Measurements from ENCODE around the gene PCDHGA2. TPM values are rescaled to one million over a fixed set of nuclear protein-coding genes. Genes with fewer than 3 reads are reported as not detected.
"Not testable (repeated sequence)": the region's sequence is repeated elsewhere in the genome, so short reads cannot be mapped to it uniquely, and the experiment has no call there.

Gene PCDHGA2
- total RNA-seq, 1 donor from 2014 or later = 0.79 TPM

DNA sequence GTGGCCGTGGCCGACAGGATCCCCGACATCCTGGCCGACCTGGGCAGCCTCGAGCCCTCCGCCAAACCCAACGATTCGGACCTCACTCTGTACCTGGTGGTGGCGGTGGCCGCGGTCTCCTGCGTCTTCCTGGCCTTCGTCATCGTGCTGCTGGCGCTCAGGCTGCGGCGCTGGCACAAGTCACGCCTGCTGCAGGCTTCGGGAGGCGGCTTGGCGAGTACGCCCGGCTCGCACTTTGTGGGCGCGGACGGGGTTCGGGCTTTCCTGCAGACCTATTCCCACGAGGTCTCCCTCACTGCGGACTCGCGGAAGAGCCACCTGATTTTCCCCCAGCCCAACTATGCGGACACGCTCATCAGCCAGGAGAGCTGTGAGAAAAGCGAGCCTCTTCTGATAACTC, 7.5 kb downstream of the PCDHGA2 start:
- not testable (repeated sequence) for DNase-seq (ENCODE audit: low read depth, low spot score)

DNA sequence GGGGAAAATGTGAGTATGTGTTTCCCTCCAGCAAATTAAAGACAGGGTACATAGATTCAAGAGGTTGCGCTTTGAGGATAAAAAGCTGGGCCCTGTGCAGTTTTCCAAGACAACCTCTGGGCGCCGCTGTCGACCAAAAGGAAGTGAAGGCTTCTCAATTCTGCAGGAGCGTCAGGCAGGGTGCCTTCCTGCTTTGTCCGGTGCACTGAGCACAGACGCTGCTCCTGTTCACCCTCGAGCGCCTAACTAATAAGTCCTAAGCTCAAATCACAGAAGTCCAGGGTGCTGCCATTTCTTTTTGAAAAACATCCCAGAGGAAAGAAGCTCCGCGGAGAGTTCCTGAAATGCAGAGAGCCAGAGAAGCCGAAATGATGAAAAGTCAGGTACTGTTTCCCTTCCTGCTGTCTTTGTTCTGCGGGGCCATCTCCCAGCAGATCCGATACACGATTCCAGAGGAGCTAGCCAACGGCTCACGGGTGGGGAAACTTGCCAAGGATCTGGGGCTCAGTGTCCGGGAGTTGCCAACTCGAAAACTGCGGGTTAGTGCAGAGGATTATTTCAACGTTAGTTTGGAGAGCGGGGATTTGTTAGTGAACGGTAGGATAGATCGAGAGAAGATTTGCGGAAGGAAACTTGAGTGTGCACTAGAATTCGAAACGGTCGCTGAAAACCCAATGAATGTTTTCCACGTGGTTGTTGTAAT, 11.5 kb downstream of the PCDHGA2 start, which contains the start of gene PCDHGB1:
Gene PCDHGB1 (plus strand): TSS at position 183 of the 703 bp plus-strand sequence. CDS start 162 bp downstream, at position 345.
- DNase-seq (ENCODE audit: low read depth, low spot score) = no peak

DNA sequence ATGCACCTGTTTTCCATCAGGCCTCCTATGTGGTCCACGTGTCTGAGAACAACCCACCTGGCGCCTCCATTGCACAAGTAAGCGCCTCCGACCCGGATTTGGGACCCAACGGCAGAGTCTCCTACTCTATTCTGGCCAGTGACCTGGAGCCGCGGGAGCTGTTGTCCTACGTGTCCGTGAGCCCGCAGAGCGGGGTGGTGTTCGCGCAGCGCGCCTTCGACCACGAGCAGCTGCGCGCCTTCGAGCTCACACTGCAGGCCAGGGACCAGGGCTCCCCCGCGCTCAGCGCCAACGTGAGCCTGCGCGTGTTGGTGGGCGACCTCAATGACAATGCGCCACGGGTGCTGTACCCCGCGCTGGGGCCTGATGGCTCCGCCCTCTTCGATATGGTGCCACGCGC, 13.0 kb downstream of the PCDHGA2 start:
- no peak for DNase-seq (ENCODE audit: low read depth, low spot score)

DNA sequence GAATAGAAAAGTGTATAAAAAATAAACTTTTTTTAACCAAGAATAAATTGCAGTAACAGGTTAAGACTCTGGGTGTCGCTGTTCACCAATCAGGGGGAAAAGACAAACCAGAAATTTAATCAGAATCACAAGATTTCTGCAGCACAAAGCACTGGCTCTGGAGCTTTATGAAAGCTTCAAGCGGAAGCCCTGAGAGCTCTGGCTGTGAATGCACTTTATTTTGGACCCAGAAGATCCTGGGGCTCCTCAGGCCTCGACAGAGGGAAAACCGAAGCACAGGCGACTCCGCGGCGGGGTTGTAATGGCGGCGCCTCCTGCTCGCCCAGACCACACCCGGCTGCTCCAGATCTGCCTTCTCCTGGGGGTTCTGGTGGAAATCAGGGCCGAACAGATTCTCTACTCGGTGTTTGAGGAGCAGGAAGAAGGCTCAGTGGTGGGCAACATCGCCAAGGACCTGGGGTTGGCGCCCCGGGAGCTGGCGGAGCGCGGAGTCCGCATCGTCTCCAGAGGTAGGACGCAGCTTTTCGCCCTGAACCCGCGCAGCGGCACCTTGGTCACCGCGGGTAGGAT, 16.4 kb downstream of the PCDHGA2 start, which contains the start of gene PCDHGA4:
Gene PCDHGA4 (plus strand): TSS at position 122 of the 570 bp plus-strand sequence. CDS start 87 bp downstream, at position 209.
- DNase-seq (ENCODE audit: low read depth, low spot score) = no peak

DNA sequence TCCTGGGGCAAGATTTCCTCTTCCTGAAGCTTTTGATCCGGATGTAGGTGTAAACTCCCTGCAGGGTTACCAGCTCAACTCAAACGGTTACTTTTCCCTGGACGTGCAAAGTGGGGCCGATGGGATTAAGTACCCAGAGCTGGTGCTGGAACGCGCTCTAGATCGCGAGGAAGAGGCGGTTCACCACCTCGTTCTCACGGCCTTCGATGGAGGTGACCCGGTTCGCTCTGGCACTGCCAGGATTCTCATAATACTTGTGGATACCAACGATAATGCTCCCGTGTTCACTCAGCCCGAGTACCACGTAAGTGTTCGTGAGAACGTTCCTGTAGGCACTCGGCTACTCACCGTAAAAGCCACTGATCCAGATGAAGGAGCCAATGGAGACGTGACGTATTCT, 17.1 kb downstream of the PCDHGA2 start:
- DNase-seq (ENCODE audit: low read depth, low spot score) = no peak

DNA sequence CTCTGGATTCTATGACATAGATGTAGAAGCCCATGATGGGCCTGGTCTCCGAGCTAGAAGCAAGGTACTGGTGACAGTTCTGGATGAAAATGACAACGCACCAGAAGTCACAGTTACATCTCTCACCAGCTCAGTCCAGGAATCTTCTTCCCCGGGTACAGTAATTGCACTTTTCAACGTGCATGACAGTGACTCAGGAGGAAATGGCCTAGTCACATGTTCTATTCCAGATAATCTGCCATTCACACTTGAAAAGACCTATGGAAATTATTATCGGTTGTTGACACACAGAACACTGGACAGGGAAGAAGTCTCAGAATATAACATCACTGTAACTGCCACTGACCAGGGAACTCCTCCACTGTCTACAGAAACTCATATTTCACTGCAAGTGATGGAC, 17.6 kb downstream of the PCDHGA2 start:
- no peak for DNase-seq (ENCODE audit: low read depth, low spot score)

DNA sequence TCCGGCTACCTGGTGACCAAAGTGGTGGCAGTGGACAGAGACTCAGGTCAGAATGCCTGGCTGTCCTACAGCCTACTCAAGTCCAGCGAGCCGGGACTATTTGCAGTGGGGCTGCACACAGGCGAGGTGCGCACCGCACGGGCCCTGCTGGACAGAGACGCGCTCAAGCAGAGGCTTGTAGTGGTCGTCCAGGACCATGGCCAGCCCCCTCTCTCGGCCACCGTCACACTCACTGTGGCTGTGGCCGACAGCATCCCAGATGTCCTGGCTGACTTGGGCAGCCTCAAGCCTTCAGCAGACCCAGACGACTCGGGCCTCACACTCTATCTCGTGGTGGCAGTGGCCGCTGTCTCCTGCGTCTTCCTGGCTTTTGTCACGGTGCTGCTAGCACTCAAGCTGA, 18.4 kb downstream of the PCDHGA2 start:
- no peak for DNase-seq (ENCODE audit: low read depth, low spot score)

DNA sequence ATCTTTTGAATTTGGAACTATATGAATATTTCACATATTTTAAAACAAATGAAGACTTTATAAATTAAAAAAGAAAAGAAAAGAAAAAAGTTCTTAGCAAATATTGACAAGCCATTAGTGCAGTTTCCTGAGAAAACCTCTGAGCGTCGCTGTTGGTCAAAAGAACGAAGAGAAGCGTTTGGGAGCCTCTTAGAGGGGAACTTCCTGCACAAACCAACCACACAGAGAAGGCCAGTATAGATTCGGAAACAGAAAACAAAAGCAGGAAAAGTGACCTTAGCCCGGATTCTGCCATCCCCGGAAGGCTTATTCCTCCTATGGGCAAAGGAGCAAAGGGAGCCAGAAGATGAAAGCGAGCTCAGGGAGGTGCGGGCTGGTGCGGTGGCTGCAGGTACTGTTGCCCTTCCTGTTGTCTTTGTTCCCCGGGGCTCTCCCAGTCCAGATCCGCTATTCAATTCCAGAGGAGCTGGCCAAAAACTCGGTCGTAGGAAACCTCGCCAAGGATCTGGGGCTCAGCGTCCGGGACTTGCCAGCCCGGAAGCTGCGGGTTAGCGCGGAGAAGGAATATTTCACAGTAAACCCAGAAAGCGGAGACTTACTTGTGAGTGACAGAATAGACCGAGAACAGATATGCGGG, 21.3 kb downstream of the PCDHGA2 start, which contains the start of gene PCDHGB2:
Gene PCDHGB2 (plus strand): TSS at position 205 of the 637 bp plus-strand sequence. CDS start 142 bp downstream, at position 347.
- no peak for DNase-seq (ENCODE audit: low read depth, low spot score)

DNA sequence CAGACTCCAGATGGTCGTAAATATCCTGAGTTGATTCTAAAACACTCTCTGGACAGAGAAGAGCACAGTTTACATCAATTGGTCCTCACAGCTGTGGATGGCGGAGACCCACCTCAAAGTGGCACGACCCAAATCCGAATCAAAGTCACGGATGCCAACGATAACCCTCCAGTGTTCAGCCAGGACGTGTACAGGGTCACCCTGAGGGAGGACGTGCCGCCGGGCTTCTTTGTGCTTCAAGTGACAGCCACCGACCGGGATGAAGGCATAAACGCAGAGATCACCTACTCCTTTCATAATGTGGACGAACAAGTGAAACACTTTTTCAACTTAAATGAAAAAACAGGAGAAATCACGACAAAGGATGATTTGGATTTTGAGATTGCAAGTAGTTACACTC, 22.1 kb downstream of the PCDHGA2 start:
- no peak for DNase-seq (ENCODE audit: low read depth, low spot score)

DNA sequence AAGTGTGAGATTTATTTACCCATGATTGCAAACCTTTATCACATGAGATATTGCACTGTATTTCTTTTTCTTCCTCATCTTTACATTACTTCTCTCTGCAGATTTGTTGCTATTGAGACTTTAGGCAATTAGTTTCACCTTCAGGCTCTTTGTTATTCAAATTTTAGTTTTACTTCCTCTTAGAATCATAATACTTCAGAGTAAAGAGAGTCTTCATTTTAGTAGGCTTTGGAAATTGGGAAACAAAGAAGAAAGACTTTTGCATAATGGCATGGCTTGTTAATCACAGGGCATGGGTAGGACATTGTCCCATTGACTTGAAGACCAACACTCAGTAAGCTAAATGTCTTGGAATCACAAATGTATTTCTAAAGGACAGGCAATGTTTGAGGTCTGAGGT, 24.2 kb downstream of the PCDHGA2 start:
- no peak for DNase-seq (ENCODE audit: low read depth, low spot score)

DNA sequence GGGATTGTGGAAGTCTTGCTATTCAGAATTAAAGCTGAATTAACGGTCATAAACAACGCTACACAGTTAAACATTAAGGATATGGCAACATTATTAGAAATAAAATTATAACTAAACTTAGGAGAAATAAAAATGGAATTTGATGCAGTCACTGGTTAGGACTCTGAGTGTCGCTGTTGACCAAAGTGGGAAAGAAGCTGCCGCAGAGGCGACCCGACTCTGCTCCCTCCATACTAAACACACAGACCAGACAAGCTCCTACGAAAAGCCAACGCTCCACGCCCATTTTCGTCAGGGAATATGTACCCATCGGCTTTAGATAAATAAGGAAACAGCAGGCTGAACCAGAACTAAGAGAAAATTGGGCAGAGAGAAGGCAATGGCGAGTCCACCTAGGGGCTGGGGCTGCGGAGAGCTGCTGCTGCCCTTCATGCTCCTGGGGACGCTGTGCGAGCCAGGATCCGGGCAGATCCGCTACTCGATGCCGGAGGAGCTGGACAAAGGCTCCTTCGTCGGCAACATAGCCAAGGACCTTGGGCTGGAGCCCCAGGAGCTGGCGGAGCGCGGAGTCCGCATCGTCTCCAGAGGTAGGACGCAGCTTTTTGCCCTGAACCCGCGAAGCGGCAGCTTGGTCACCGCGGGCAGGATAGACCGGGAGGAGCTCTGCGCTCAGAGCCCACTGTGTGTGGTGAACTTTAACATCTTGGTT, 25.5 kb downstream of the PCDHGA2 start, which contains the start of gene PCDHGA5:
Gene PCDHGA5 (plus strand): TSS at position 211 of the 709 bp plus-strand sequence. CDS start 169 bp downstream, at position 380.
- DNase-seq (ENCODE audit: low read depth, low spot score) = no peak

DNA sequence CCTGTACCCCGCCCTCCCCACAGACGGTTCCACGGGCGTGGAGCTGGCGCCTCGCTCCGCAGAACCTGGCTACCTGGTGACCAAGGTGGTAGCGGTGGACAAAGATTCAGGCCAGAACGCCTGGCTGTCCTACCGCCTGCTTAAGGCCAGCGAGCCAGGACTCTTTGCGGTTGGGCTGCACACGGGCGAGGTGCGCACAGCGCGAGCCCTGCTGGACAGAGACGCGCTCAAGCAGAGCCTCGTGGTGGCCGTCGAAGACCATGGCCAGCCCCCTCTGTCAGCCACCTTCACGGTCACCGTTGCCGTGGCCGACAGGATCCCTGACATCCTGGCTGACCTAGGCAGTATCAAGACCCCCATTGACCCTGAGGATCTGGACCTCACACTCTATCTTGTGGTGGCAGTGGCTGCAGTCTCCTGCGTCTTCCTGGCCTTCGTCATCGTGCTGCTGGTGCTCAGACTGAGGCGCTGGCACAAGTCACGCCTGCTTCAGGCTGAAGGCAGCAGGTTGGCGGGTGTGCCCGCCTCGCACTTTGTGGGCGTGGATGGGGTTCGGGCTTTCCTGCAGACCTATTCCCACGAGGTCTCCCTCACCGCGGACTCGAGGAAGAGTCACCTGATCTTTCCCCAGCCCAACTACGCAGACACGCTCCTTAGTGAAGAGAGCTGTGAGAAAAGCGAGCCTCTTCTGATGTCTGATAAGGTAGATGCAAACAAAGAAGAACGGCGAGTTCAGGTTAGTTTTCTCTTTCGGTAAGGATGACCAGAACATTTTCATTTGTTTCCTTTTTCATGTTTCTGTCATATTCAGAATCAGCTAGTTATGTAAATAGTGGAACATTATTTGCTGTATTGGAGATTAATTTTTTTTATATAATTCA, 27.7 kb downstream of the PCDHGA2 start:
- DNase-seq (ENCODE audit: low read depth, low spot score) = no peak

DNA sequence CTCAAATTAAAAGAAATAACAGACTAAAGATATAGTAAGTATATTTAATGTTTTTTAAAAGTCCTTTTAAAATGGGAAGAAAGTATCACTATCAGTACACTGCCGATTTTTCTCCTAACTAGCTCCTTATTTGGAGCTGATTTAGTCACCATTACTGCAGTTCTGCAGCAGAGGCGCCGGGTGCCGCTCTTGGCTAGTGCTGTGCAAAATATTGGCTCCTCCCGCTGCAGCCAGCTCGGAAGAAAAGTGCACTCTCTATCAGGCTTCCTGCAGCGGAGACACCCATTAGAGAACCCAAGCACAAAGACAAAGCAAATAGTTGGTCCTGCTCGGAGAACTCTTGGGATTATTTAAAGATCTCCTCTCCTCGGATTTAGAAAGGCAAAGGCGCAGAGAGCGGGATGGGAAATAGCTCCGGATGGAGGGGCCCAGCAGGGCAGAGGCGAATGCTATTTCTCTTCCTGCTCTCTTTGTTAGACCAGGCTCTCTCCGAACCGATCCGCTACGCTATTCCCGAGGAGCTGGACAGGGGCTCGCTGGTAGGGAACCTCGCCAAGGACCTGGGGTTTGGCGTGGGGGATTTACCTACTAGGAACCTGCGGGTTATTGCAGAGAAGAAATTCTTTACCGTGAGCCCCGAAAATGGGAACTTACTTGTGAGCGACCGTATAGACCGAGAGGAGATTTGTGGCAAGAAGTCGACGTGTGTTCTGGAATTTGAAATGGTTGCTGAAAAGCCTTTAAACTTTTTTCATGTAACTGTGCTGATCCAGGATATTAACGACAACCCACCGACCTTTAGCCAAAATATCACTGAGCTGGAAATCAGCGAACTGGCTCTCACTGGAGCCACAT, 31.7 kb downstream of the PCDHGA2 start, which contains the start of gene PCDHGB3:
Gene PCDHGB3 (plus strand): TSS at position 249 of the 855 bp plus-strand sequence. CDS start 153 bp downstream, at position 402.
- DNase-seq (ENCODE audit: low read depth, low spot score) = no peak

DNA sequence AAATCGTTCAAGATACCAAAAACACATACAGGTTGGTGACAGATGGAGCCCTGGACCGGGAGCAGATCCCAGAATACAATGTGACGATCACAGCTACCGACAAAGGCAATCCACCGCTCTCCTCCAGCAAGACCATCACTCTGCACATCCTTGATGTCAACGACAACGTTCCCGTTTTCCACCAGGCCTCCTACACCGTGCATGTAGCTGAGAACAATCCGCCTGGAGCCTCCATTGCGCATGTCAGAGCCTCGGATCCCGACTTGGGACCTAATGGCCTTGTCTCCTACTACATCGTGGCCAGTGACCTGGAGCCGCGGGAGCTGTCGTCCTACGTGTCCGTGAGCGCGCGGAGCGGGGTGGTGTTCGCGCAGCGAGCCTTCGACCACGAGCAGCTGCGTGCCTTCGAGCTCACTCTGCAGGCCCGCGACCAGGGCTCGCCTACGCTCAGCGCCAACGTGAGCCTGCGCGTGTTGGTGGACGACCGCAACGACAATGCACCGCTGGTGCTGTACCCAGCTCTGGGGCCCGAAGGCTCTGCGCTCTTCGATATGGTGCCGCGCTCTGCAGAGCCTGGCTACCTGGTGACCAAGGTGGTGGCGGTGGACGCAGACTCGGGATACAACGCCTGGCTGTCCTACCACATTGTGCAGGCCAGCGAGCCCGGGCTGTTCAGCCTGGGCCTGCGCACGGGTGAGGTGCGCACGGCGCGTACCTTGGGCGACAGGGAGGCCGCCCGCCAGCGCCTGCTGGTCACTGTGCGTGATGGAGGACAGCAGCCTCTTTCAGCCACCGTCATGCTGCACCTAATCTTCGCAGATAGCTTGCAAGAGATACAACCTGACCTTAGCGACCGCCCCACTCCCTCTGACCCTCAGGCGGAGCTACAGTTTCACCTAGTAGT, 33.3 kb downstream of the PCDHGA2 start:
- no peak for DNase-seq (ENCODE audit: low read depth, low spot score)

DNA sequence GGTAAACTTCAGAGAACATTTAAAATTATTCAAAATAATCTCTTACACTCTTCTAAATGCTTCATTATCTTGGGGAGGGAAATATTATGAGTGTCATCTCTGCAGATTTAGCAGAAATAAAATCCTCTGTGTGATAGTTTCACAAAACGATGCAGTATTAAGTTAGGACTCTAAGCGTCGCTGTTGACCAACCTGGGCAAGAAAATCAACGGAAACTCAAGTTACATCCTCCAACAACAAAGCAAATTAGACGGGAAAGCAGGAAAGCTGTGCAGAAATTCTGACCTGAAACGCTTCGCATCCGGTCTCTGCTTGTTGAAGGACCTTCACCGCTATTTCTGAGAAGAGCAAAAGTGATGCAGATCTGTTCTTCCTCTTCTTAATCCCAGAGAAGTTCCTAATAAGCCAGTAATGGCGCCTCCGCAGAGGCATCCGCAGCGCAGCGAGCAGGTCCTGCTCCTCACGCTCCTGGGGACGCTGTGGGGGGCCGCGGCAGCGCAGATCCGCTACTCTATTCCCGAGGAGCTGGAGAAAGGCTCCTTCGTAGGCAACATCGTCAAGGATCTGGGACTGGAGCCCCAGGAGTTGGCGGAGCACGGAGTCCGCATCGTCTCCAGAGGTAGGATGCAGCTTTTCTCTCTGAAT, 35.2 kb downstream of the PCDHGA2 start, which contains the start of gene PCDHGA6:
Gene PCDHGA6 (plus strand): TSS at position 219 of the 645 bp plus-strand sequence. CDS start 193 bp downstream, at position 412.
- DNase-seq (ENCODE audit: low read depth, low spot score) = no peak

DNA sequence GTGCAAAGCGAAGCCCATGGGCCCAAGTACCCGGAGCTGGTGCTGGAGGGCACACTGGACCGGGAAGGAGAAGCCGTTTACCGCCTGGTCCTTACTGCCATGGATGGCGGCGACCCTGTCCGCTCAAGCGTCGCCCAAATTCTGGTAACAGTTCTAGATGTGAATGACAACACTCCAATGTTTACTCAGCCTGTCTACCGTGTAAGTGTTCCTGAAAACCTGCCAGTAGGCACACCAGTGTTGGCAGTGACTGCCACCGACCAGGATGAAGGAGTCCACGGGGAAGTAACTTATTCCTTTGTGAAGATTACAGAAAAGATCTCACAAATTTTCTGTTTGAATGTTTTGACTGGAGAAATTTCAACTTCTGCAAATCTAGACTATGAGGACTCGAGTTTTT, 36.1 kb downstream of the PCDHGA2 start:
- no peak for DNase-seq (ENCODE audit: low read depth, low spot score)

DNA sequence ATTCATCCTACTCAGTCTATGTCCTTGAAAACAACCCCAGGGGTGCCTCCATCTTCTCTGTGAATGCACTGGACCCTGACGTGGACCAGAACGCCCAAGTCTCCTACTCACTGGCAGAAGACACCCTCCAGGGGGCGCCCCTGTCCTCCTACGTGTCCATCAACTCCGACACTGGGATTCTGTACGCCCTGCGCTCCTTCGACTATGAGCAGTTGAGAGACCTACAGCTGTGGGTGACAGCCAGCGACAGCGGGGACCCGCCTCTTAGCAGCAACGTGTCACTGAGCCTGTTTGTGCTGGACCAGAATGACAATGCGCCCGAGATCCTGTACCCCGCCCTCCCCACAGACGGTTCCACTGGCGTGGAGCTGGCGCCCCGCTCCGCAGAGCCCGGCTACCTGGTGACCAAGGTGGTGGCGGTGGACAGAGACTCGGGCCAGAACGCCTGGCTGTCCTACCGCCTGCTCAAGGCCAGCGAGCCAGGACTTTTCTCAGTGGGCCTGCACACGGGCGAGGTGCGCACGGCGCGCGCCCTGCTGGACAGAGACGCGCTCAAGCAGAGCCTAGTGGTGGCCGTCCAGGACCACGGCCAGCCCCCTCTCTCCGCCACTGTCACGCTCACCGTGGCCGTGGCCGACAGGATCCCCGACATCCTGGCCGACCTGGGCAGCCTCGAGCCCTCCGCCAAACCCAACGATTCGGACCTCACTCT, 37.0 kb downstream of the PCDHGA2 start:
- DNase-seq (ENCODE audit: low read depth, low spot score) = not testable (repeated sequence)
